Measurements from ENCODE around the gene RAB1A.
"Not testable (repeated sequence)": the region's sequence is repeated elsewhere in the genome, so short reads cannot be mapped to it uniquely, and the experiment has no call there.

Gene RAB1A

DNA sequence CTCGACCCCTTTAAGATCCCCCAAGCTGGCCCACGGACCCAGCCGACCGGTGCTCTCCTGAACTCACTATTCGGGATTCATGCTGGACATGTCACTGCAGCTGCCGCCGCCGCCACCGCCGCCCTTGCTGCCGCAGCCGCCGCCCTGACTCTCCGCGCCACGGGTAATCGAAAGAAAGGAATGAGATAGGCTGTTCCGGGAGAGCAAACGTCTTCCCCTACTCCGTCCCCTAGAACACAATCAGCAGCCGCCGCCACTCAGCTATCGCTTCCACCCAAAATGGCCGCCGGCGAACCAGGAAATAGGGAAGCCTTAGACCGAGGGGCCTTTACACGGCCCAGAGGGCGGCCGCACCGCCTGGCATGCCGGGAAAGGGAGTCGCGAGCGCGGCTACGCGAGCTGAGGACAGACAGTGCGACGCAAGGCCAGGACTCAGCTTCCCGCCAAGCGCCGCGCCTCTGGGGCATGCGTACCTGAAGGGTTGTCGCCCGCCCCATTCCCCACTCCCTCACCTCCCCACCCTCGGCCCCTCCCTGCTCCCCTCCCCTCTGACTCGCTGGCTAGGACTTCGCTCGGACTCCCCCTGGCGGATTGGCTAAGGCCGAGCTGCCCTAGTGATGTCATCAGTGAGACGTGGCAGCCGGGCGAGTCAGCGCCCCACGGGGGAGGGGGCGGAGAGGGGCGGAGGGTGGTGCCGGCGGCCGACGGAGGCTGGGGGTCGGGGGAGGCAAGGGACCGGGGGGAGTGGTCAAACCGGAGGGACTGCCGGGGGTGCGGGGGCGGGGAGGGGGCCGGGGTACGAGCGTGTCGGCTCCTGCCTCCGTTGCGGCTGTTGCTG, at the start of gene RAB1A:
RAB1A (minus strand) TSS at position 281 of the 838 bp plus-strand sequence; CDS start at position 90, 191 bp downstream.
- FAIRE-seq = peak; percentile 76

GRCh38 chr2:65177751-65178442, 48.0 kb upstream of the RAB1A start:
- DNase-seq (ENCODE audit: low spot score) = no peak
- FAIRE-seq = no peak

More for the DNA sequence above, at the start of gene RAB1A:
- peak; percentile 97 for DNase-seq (ENCODE audit: low spot score)

- FAIRE-seq (no peak), DNase-seq (ENCODE audit: low spot score) (no peak)
These were observed 46.1 kb upstream of the RAB1A start for GRCh38 chr2:65175894-65176530.

DNA sequence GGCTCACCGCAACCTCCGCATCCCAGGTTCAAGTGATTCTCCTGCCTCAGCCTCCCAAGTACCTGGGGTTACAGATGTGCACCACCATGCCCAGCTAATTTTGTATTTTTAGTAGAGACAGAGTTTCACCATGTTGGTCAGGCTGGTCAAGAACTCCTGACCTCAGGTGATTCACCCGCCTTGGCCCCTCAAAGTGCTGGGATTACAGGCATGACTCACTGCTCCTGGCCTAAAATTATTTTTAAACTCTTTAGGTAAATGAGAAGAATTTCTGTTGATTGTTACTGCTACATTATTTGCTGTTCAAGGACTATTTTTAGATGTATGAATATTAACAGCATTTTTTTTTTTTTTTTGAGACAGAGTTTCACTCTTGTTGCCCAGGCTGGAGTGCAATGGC, 44.1 kb upstream of the RAB1A start:
- peak; percentile 43 for FAIRE-seq
- not testable (repeated sequence) for DNase-seq (ENCODE audit: low spot score)

DNA sequence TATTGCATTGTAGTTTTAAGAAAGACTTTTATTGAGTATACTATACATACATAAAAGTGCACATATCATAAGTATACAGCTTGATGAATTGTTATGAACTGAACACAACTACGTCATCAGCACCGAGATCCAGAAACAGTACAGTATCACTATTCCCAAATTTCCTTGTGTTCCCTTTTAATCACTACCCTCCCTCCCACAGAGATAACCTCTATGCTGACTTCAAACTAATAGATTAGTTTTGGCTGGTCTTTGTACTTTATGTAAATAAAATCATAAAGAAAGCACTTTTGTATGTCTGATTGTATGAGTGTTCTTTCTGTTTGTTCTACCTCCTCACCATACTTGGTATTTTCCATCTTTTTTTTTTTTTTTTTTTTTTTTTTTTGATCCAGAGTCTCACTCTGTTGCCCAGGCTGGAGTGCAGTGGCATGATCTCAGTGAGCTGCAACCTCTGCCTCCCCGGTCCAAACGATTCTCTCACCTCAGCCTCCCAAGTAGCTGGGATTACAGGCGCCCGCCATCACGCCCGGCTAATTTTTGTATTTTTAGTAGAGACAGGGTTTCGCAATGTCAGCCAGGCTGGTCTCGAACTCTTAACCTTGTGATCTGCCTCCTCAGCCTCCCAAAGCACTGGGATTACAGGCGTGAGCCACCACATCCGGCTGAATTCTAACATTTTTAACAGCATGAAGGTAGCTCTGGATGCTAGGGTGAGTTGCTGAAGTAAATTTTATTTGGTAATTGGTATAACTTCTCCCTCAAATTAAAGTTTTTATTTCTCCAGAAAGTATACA, 43.3 kb upstream of the RAB1A start:
- FAIRE-seq (no peak), DNase-seq (ENCODE audit: low spot score) (no peak)

GRCh38 chr2:65170611-65171477, 40.9 kb upstream of the RAB1A start:
- peak; percentile 79 for DNase-seq (ENCODE audit: low spot score)
- peak; percentile 95 for FAIRE-seq

GRCh38 chr2:65169760-65170136, 39.8 kb upstream of the RAB1A start:
- no peak for DNase-seq (ENCODE audit: low spot score)
- FAIRE-seq = no peak

DNA sequence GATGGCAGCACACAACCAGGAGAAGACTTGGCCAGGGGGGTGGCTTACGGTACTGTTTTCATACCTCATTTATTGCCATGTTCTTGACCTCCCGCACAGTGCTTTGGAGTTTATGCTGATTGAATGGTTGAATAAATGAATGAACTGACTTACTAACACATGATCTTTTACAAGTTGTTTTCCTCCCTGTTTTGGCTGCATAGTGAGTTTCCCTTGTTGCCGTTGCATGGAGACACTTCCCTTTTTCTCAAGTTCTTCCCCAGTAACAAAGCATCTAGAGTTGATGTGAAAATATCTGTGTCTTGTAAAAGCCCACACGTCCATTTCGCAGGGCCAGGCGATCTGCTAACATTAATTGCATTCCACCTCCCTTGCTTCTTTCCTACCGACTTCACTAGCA, 35.7 kb upstream of the RAB1A start:
- DNase-seq (ENCODE audit: low spot score) (no peak), FAIRE-seq (no peak)

- FAIRE-seq (no peak), DNase-seq (ENCODE audit: low spot score) (no peak)
These were observed 34.6 kb upstream of the RAB1A start for GRCh38 chr2:65164426-65164891.

- no peak for FAIRE-seq
- no peak for DNase-seq (ENCODE audit: low spot score)
These were observed 31.7 kb upstream of the RAB1A start for GRCh38 chr2:65161551-65162100.

DNA sequence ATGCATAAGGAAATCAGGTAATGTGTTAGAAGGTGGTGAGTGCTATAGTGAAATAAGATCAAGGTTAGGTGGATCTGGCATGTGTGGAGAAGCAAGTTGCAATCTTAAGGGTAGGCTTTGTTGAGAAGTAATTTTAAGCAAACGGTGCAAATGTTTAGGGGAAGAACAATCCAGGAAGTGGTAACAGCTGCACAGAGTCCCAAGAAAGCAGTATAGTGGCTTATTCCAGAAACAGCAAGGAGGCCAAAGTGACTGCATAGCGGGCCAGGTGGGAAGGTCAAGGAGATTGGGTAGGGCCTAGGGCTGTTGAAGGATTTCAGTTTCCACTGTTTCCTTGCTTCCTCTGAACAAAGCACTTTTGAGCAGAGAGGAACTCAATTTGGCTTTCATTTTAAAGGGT, 30.0 kb upstream of the RAB1A start:
- no peak for FAIRE-seq
- no peak for DNase-seq (ENCODE audit: low spot score)

DNA sequence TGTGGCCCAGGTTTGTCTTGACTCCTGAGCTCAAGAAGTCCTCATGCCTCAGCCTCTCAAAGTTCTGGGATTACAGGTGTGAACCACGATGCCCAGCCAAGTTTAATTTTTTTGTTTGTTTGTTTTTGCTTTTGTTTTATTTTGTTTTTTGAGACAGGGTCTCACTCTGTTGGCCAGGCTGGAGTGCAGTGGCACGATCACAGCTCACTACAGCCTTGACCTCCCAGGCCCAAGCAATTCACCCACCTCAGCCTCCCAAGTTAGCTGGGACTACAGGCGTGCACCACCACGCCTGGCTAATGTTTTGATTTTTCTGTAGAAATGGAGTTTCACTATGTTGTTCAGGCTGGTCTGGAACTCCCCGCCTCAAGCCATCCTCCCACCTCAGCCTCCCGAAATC, 29.4 kb upstream of the RAB1A start:
- FAIRE-seq (no peak), DNase-seq (ENCODE audit: low spot score) (no peak)

DNA sequence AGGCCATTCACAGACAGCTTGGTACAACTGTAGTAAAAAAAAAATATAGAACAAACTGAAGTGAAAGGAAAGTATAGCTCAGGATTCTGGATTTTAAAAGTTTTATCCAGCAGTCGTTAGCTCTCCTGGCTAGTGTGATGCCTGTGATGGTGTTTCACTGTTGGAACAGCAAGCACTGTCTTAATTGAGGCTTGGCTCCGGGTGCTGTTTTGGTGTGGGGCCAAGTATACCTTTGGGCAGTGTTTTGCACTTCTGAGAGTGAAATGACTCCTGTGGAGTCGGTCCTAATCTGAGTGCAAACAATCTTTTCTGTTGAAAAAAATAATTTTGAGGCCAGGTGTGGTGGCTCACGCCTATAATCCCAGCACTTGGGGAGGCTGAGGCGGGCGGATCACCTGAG, 28.7 kb upstream of the RAB1A start:
- DNase-seq (ENCODE audit: low spot score) = no peak

DNA sequence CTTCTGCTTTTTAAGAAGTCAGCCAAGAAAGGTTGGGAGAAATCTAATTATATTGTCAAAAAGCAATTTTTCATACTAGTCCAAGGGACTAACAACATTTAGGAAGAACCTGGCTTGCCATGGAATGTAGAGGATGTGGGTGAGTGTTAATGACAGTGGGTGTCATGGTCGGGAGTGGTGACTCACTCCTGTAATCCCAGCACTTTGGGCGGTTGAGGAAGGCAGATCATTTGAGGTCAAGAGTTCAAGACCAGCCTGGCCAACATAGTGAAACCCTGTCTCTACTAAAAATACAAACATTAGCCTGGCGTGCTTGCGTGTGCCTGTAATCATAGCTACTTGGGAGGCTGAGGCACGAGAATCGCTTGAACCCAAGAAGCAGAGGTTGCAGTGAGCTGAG, 27.9 kb upstream of the RAB1A start:
- peak; percentile 28 for DNase-seq (ENCODE audit: low spot score)
- FAIRE-seq = not testable (repeated sequence)

More for the DNA sequence above, 28.7 kb upstream of the RAB1A start:
- FAIRE-seq = no peak

DNA sequence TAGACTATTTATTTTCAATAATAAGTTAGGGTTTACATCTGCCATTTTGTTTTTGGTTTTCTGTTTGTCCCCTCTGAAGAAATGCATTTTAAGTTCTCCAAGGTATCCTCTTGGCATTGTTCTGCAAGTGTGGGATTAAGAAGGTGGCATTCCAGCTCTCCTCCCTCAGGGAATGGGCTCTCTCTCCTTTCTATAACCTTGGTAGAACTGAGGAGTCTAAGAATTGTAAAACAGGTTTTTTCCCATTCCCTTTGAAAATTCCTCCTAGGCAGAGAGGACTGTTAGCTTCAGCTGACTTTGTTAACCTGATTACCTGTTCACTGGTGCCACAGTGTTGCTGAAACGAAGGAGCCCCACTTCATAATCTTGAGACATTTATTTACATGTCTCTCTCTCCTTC, 26.1 kb upstream of the RAB1A start:
- no peak for DNase-seq (ENCODE audit: low spot score)
- no peak for FAIRE-seq

DNA sequence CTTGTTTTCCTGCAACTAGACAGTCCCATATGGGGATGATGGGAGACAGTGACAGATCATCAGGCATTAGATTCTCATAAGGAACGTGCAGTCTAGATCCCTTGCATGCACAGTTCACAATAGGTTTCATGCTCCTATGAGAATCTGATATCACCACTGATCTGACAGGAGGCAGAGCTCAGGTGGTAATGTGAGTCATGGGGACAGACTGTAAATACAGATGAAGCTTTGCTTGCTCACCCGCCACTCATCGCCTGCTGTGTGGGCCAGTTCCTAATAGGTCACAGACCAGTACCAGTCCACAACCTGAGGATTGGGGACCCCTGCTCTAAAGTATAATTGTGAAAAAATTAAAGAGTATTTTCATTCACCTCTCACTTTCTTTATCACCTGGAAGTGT, 23.6 kb upstream of the RAB1A start:
- no peak for DNase-seq (ENCODE audit: low spot score)
- FAIRE-seq = no peak

- no peak for DNase-seq (ENCODE audit: low spot score)
- FAIRE-seq = no peak
These were observed 16.2 kb upstream of the RAB1A start for GRCh38 chr2:65146078-65146477.

DNA sequence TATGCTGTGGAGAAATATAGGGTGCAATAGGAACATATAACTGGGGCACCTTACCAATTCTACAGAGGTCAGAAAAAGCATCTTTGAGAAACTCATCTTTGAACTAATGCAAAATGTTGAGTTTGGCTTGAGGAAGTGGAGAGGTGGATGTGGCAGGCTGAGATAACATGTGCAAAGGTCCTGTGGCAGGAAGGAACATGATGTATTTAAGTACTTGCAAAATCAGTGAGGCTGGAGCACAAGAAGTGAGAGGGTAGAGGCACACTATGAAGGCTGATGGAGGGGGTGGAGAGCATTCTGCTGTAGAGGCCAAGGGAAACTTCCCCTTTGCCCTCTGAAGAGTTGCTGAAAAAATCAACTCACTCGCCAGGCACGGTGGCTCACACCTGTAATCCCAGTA, 14.7 kb upstream of the RAB1A start:
- FAIRE-seq = no peak

DNA sequence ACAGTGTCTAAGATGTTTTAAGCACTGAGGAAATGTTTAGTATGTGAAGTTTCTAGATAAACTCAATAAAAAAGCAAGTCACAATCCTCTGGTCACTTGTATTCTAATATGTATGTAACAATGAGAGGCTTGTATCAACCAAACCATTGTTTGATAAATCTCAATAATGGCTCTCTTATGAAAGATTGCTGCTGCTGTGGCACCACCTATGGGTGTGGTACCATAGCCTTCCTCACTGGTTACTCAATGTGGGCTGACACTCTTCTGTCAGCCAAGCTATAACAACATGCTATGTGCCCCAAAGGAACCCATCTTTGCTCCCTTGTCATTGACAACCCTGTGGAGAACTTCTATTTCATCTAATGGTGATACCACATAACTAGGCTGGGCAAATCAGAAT, 12.6 kb upstream of the RAB1A start:
- no peak for DNase-seq (ENCODE audit: low spot score)
- FAIRE-seq = no peak

More for the DNA sequence above, 14.7 kb upstream of the RAB1A start:
- DNase-seq (ENCODE audit: low spot score) = no peak

GRCh38 chr2:65137197-65137775, 7.4 kb upstream of the RAB1A start:
- DNase-seq (ENCODE audit: low spot score) (no peak), FAIRE-seq (no peak)

All from RCC 7860 (cell line).